Measurements from ENCODE around the gene KCNMA1. TPM values are rescaled to one million over a fixed set of nuclear protein-coding genes. Genes with fewer than 3 reads are reported as not detected.

KCNMA1 gene
- total RNA-seq, 1 donor from 2014 or later, result 95.5 TPM

DNA sequence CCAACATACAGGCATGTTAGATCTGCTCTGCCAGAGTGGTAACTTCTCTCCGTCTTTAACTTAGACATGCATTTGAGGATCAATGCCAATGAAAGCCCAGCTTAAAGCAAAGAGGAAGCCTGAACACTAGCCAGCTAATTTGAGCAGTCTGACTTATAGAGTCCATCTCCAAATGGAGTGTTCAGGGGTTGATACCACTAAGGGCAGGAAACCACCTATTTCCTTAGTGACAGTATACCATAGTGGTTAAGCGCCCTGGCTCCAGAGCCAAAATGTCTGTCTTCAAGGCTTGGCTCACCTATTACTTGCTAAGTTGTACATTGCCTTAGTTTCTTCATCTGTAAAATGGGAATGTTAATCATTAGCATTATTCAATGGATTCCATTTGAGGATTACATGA, 678.5 kb downstream of the KCNMA1 start:
- Mint-ChIP-seq H3K4me1 (ENCODE audit: unreplicated experiment) (peaks cover 20% of the 10 kb centered on the region), H3K36me3 (ENCODE audit: unreplicated experiment) (peaks cover 17% of the 10 kb centered on the region), H3K27me3 (ENCODE audit: unreplicated experiment) (no peaks in the 10 kb centered on the region), H3K27ac (ENCODE audit: unreplicated experiment) (no peak overlapping the region), H3K9me3 (ENCODE audit: unreplicated experiment) (peaks cover 5% of the 10 kb centered on the region), H3K4me3 (ENCODE audit: unreplicated experiment) (no peak overlapping the region)
- TF ChIP-seq, protein P1, sequence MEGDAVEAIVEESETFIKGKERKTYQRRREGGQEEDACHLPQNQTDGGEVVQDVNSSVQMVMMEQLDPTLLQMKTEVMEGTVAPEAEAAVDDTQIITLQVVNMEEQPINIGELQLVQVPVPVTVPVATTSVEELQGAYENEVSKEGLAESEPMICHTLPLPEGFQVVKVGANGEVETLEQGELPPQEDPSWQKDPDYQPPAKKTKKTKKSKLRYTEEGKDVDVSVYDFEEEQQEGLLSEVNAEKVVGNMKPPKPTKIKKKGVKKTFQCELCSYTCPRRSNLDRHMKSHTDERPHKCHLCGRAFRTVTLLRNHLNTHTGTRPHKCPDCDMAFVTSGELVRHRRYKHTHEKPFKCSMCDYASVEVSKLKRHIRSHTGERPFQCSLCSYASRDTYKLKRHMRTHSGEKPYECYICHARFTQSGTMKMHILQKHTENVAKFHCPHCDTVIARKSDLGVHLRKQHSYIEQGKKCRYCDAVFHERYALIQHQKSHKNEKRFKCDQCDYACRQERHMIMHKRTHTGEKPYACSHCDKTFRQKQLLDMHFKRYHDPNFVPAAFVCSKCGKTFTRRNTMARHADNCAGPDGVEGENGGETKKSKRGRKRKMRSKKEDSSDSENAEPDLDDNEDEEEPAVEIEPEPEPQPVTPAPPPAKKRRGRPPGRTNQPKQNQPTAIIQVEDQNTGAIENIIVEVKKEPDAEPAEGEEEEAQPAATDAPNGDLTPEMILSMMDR (IDR thresholded peaks at IDR 0.05), result no peak
- DNase-seq (ENCODE audit: extremely low spot score, unreplicated experiment), result no peak

DNA sequence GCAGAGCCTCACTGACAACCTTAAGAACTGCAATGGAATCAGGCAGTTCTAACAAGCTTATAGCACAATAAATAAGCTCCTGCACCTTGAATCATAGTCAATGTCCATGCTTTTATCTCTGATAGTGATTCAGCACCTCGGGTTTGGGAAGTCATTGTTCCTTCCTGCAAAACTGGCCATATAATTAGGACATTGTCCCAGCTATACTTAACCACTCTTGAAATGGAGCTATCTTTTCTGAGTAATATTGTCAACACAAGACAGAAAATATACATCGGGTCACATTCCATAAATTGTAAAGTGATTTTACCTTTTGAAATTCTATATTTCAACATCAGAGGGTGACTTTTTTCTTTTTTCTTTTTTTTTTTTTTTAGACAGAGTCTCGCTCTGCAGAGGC, 682.8 kb downstream of the KCNMA1 start:
- no peaks in the 10 kb centered on the region for H3K27me3 Mint-ChIP-seq (ENCODE audit: unreplicated experiment)
- H3K4me3 Mint-ChIP-seq (ENCODE audit: unreplicated experiment), result no peak overlapping the region
- no peak overlapping the region for H3K27ac Mint-ChIP-seq (ENCODE audit: unreplicated experiment)
- TF ChIP-seq, protein P1 (IDR thresholded peaks at IDR 0.05), result no peak
- peaks cover 19% of the 10 kb centered on the region for H3K36me3 Mint-ChIP-seq (ENCODE audit: unreplicated experiment)
- H3K9me3 Mint-ChIP-seq (ENCODE audit: unreplicated experiment), result no peaks in the 10 kb centered on the region
- no peaks in the 10 kb centered on the region for H3K4me1 Mint-ChIP-seq (ENCODE audit: unreplicated experiment)
- DNase-seq (ENCODE audit: extremely low spot score, unreplicated experiment), result no peak

DNA sequence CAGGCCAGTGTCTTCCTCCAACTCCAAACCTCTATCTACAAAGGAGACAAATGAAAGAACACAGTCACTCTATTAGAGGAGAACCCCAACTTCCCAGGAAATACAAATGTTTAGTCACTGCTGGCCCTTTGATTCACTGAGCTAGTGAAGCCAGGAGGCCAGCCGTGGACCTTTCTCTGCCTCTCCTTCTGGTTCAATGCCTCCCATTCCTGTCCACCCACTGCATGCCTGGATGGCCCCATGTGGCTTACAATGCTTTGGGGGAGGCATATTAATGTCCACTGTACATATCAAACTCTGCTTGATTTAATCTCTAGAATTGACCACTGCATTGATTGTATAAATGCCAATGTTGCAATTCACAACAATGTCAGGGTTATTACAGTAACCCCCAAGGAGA, 687.3 kb downstream of the KCNMA1 start:
- H3K36me3 Mint-ChIP-seq (ENCODE audit: unreplicated experiment), result peaks cover 33% of the 10 kb centered on the region
- DNase-seq (ENCODE audit: extremely low spot score, unreplicated experiment), result no peak
- no peak overlapping the region for H3K4me3 Mint-ChIP-seq (ENCODE audit: unreplicated experiment)
- H3K27me3 Mint-ChIP-seq (ENCODE audit: unreplicated experiment), result no peaks in the 10 kb centered on the region
- H3K27ac Mint-ChIP-seq (ENCODE audit: unreplicated experiment), result no peak overlapping the region
- TF ChIP-seq, protein P1 (IDR thresholded peaks at IDR 0.05), result no peak
- no peaks in the 10 kb centered on the region for H3K4me1 Mint-ChIP-seq (ENCODE audit: unreplicated experiment)
- no peaks in the 10 kb centered on the region for H3K9me3 Mint-ChIP-seq (ENCODE audit: unreplicated experiment)

DNA sequence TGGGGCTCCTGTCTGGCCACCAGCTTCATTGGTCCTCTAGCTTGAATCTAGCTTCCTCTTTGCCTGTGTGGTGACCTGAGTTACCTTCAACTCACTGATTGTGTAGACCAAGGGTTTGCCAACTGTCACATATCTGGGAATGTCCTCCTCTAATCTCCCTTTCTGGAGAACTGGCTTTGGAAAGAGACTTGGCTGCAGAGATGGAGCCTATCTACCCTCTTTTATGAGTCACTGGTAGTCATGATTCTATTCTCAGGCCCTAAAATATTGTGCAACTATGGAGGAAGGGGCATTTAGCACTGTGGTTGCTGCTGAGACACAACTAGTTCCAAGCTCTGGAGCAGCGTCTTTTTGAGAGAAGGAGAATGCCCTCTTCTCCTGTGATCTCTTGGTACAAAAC, 691.3 kb downstream of the KCNMA1 start:
- Mint-ChIP-seq H3K9me3 (ENCODE audit: unreplicated experiment) (no peaks in the 10 kb centered on the region), H3K27me3 (ENCODE audit: unreplicated experiment) (no peaks in the 10 kb centered on the region), H3K27ac (ENCODE audit: unreplicated experiment) (no peak overlapping the region), H3K4me3 (ENCODE audit: unreplicated experiment) (no peak overlapping the region), H3K4me1 (ENCODE audit: unreplicated experiment) (peaks cover 6% of the 10 kb centered on the region), H3K36me3 (ENCODE audit: unreplicated experiment) (peaks cover 31% of the 10 kb centered on the region)
- DNase-seq (ENCODE audit: extremely low spot score, unreplicated experiment), result no peak
- TF ChIP-seq, protein P1 (IDR thresholded peaks at IDR 0.05), result no peak

DNA sequence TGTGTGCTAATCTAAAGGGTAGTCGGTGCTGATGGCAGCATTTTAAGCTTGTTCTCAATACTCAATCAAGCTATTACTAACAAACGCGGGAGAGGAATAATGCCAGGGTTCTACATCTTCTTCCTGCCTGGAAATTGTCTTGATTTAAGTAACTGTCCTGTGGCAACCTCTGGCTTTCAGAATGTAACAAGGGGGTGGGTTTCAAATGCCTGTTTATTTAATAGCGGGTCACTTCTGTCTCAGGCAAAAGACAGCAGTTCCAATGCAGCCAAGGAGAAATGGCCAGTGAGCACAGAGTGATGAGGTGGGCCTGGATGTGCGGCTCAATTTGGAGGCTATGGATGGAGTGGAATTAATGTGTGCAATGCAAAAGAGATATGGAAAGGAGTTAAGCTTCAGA, 692.4 kb downstream of the KCNMA1 start:
- Mint-ChIP-seq H3K9me3 (ENCODE audit: unreplicated experiment) (no peaks in the 10 kb centered on the region), H3K27me3 (ENCODE audit: unreplicated experiment) (no peaks in the 10 kb centered on the region), H3K27ac (ENCODE audit: unreplicated experiment) (no peak overlapping the region), H3K36me3 (ENCODE audit: unreplicated experiment) (peaks cover 31% of the 10 kb centered on the region), H3K4me1 (ENCODE audit: unreplicated experiment) (peaks cover 6% of the 10 kb centered on the region), H3K4me3 (ENCODE audit: unreplicated experiment) (no peak overlapping the region)
- no peak for DNase-seq (ENCODE audit: extremely low spot score, unreplicated experiment)
- TF ChIP-seq, protein P1 (IDR thresholded peaks at IDR 0.05), result no peak

Measured in osteocyte (in vitro differentiated cells).